ENCODE measurements around the gene CEBPA.

Gene CEBPA

GRCh38 chr19:33347300-33347699, 45.0 kb upstream of the CEBPA start:
- CTCF ChIA-PET: no interaction called here
- POLR2A ChIA-PET: interaction anchor here (1.7 kb wide), 1 partner anchor 27 kb away, joined by 6 read pairs; no protein-coding TSS in a partner anchor
- TF ChIP-seq TARDBP (IDR thresholded peaks at IDR 0.05): no peak
- no peak for TF ChIP-seq PKNOX1 (IDR thresholded peaks at IDR 0.05)
- no peak for TF ChIP-seq ARNT (IDR thresholded peaks at IDR 0.05)
- TF ChIP-seq ZNF384 (IDR thresholded peaks at IDR 0.05): no peak
- no peak for DNase-seq (ENCODE audit: extremely low spot score)

GRCh38 chr19:33346665-33347064, 44.3 kb upstream of the CEBPA start:
- POLR2A ChIA-PET: no interaction called here

GRCh38 chr19:33345163-33345562, 42.8 kb upstream of the CEBPA start:
- POLR2A ChIA-PET: no interaction called here
- DNase-seq (ENCODE audit: extremely low spot score): no peak
- TF ChIP-seq FOXM1 (IDR thresholded peaks at IDR 0.05; ENCODE audit: borderline replicate concordance) (no peak), ELF4 (IDR thresholded peaks at IDR 0.05) (no peak), ARNT (IDR thresholded peaks at IDR 0.05) (no peak), LEF1 (IDR thresholded peaks at IDR 0.05; ENCODE audit: borderline replicate concordance) (no peak), FOXK2 (IDR thresholded peaks at IDR 0.05) (no peak), SP1 (IDR thresholded peaks at IDR 0.05) (no peak), PKNOX1 (IDR thresholded peaks at IDR 0.05) (no peak), ZNF384 (IDR thresholded peaks at IDR 0.05) (no peak), HDGF (IDR thresholded peaks at IDR 0.05; ENCODE audit: borderline replicate concordance) (no peak), SUZ12 (IDR thresholded peaks at IDR 0.05) (no peak), CTBP1 (IDR thresholded peaks at IDR 0.05; ENCODE audit: borderline replicate concordance) (no peak), BHLHE40 (IDR thresholded peaks at IDR 0.05; ENCODE audit: borderline replicate concordance) (no peak), L3MBTL2 (conservative IDR thresholded peaks at IDR 0.05) (no peak), NFRKB (IDR thresholded peaks at IDR 0.05) (no peak), TARDBP (IDR thresholded peaks at IDR 0.05) (no peak)
- CTCF ChIA-PET: no interaction called here

More at GRCh38 chr19:33346665-33347064, 44.3 kb upstream of the CEBPA start:
- CTCF ChIA-PET: no interaction called here
- DNase-seq (ENCODE audit: extremely low spot score): no peak
- TF ChIP-seq SUZ12 (IDR thresholded peaks at IDR 0.05): no peak
- TF ChIP-seq HDGF (IDR thresholded peaks at IDR 0.05; ENCODE audit: borderline replicate concordance): no peak
- no peak for TF ChIP-seq CTBP1 (IDR thresholded peaks at IDR 0.05; ENCODE audit: borderline replicate concordance)
- no peak for TF ChIP-seq PKNOX1 (IDR thresholded peaks at IDR 0.05)
- TF ChIP-seq NFRKB (IDR thresholded peaks at IDR 0.05): no peak
- no peak for TF ChIP-seq FOXM1 (IDR thresholded peaks at IDR 0.05; ENCODE audit: borderline replicate concordance)
- TF ChIP-seq FOXA1 (IDR thresholded peaks at IDR 0.05): no peak
- TF ChIP-seq ELF4 (IDR thresholded peaks at IDR 0.05): no peak

GRCh38 chr19:33344573-33344925, 42.2 kb upstream of the CEBPA start:
- DNase-seq (ENCODE audit: extremely low spot score): no peak
- ChIA-PET POLR2A (interaction anchor here (1.3 kb wide), 1 partner anchor 30 kb away, joined by 3 read pairs; no protein-coding TSS in a partner anchor), CTCF (interaction anchor here (0.6 kb wide), 1 partner anchor 14 kb away, joined by 3 read pairs; no protein-coding TSS in a partner anchor)

GRCh38 chr19:33343859-33344572, 41.7 kb upstream of the CEBPA start:
- DNase-seq (ENCODE audit: extremely low spot score): no peak
- CTCF ChIA-PET: interaction anchor here (0.6 to 1.2 kb wide), 2 partner anchors 14 to 33 kb away, joined by 3 read pairs; no protein-coding TSS in a partner anchor
- POLR2A ChIA-PET: interaction anchor here (1.3 kb wide), 1 partner anchor 30 kb away, joined by 3 read pairs; no protein-coding TSS in a partner anchor
- TF ChIP-seq NFRKB (IDR thresholded peaks at IDR 0.05) (no peak), ELF4 (IDR thresholded peaks at IDR 0.05) (no peak), SP1 (IDR thresholded peaks at IDR 0.05) (no peak), CTBP1 (IDR thresholded peaks at IDR 0.05; ENCODE audit: borderline replicate concordance) (no peak)

More at GRCh38 chr19:33344573-33344925, 42.2 kb upstream of the CEBPA start:
- TF ChIP-seq FOXK2 (IDR thresholded peaks at IDR 0.05): no peak
- no peak for TF ChIP-seq L3MBTL2 (conservative IDR thresholded peaks at IDR 0.05)
- TF ChIP-seq LEF1 (IDR thresholded peaks at IDR 0.05; ENCODE audit: borderline replicate concordance): no peak
- no peak for TF ChIP-seq HDGF (IDR thresholded peaks at IDR 0.05; ENCODE audit: borderline replicate concordance)
- no peak for TF ChIP-seq ELF4 (IDR thresholded peaks at IDR 0.05)
- TF ChIP-seq TARDBP (IDR thresholded peaks at IDR 0.05): no peak
- no peak for TF ChIP-seq ZNF384 (IDR thresholded peaks at IDR 0.05)
- no peak for TF ChIP-seq FOXM1 (IDR thresholded peaks at IDR 0.05; ENCODE audit: borderline replicate concordance)
- TF ChIP-seq FOXA1 (IDR thresholded peaks at IDR 0.05): no peak
- no peak for TF ChIP-seq NFRKB (IDR thresholded peaks at IDR 0.05)
- no peak for TF ChIP-seq BHLHE40 (IDR thresholded peaks at IDR 0.05; ENCODE audit: borderline replicate concordance)
- no peak for TF ChIP-seq ARNT (IDR thresholded peaks at IDR 0.05)
- TF ChIP-seq PKNOX1 (IDR thresholded peaks at IDR 0.05): no peak
- TF ChIP-seq SUZ12 (IDR thresholded peaks at IDR 0.05): no peak
- no peak for TF ChIP-seq CTBP1 (IDR thresholded peaks at IDR 0.05; ENCODE audit: borderline replicate concordance)
- TF ChIP-seq SP1 (IDR thresholded peaks at IDR 0.05): no peak

- TF ChIP-seq NFRKB (IDR thresholded peaks at IDR 0.05) (no peak), FOXA1 (IDR thresholded peaks at IDR 0.05) (no peak), BHLHE40 (IDR thresholded peaks at IDR 0.05; ENCODE audit: borderline replicate concordance) (no peak), FOXK2 (IDR thresholded peaks at IDR 0.05) (no peak), FOXM1 (IDR thresholded peaks at IDR 0.05; ENCODE audit: borderline replicate concordance) (no peak)
- no peak for DNase-seq (ENCODE audit: extremely low spot score)
- ChIA-PET CTCF (interaction anchor here (1.2 kb wide), 1 partner anchor 32 kb away, joined by 3 read pairs; no protein-coding TSS in a partner anchor), POLR2A (interaction anchor here (1.3 kb wide), 1 partner anchor 31 kb away, joined by 3 read pairs; no protein-coding TSS in a partner anchor)
These were observed 41.0 kb upstream of the CEBPA start for GRCh38 chr19:33343301-33343700.
